SW480 (cell line): ENCODE measurements around the gene TRIO.

Source experiments
- DNase-seq: peaks from one replicate; pipeline ENCODE4 v3.0.0-alpha.2; 2016; ENCODE audit warnings: low spot score

Gene TRIO

DNA sequence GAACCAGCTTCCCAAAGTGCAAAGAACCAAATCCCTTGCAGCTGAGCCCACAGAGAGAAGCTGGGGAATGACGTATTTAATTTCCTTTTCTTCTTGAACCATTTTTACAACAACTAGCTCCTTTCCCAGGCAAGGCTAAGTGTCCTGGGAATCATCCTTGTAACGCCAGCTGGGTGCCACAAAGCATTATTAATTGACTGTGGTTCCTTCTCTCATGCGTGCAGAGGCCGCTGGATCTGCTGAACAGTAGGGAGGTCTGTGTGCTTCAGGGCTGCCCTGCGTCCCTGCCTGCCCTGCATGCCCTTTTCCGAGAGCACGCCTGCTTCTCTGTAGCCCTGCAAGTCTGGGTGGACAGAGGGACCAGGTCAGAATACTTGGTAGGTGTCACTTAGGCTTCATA is 314.3 kb downstream of the TRIO start:
- no peak for DNase-seq

DNA sequence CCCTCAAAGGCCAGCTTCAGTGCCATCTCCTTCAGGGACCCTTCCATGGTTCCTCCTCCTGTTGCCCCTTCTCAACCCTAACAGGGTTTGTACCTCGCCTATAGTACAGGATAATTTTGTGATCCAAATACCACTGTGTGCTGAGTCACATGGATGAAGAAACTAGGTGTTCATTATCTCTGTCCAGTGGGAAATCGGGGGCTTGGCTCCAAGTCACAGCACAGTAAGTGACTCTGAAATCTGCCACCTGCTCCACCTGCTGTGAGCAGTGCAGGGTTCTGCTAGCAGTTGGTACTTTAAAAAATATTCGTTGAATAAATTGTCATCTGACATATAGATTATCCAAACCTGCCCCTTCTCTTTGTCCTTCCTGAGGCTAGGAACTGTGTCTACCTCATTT is 315.3 kb downstream of the TRIO start:
- no peak for DNase-seq

DNA sequence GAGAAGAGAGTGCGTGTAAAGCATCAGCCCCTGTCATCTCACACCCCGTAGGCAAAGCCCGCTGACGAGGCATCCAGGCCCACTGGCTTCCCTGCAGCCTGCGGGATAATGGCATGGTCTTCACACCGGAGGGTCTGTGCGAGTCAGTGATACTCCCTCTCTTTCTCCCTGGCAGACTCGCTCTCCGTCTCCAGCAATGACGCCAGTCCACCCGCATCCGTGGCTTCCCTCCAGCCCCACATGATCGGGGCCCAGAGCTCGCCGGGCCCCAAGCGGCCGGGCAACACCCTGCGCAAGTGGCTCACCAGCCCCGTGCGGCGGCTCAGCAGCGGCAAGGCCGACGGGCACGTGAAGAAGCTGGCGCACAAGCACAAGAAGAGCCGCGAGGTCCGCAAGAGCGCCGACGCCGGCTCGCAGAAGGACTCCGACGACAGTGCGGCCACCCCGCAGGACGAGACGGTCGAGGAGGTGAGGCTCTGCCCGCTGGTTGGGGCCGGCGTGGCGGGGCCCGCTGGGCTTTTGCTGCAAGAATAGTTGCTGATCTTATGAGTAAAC is 317.8 kb downstream of the TRIO start:
- DNase-seq = no peak

DNA sequence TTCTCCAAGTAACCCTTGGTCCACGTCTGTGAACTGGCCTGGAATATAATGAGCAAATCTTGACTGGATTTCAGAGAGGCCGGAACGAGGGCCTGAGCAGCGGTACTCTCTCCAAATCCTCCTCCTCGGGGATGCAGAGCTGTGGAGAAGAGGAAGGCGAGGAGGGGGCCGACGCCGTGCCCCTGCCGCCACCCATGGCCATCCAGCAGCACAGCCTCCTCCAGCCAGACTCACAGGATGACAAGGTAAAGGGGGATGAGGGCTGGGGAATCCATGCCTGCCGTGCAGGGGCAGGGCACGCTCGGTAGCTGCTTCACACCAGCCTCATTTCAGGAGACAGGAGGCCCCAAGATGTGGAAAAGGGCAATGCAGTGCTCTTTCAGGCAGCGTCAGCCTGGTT is 319.5 kb downstream of the TRIO start:
- no peak for DNase-seq

DNA sequence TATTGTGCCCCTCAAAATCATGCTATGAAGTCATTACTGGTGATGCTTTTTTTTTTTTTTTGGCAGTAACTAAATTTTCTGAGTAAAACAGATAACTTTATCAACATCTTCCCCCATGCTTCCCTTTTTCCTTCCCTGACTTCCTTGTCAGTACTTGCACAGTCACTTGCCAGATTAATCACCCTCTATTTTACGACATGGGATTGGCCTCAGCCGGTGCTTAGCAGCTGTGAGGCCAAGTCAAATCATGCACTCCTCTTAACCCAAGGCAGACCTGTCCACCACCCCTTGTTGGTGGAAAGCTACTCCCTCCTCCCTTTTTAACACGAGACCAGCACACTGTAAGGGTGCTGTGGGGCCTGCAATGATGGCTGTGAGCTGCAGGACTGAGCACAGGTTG is 320.5 kb downstream of the TRIO start:
- peak; percentile 9 for DNase-seq

DNA sequence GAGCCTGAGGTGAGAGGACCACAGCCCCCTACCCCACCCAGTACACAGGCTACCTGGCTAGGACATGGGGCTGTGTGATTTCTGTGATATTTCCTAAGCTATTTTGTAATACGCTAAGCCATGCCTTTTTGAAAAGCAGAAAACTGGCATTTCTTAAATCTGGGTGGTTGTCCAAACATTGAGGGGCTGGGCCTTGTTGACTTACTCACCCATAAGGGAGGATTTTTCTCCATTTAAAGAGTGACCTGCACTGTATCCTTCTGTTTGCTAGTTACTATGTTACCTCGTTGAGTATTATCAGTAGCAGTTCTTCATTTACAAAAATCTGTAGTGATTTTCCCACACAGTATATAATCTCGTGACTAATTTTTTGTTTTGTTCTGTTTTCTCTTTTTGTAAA is 321.0 kb downstream of the TRIO start:
- no peak for DNase-seq

DNA sequence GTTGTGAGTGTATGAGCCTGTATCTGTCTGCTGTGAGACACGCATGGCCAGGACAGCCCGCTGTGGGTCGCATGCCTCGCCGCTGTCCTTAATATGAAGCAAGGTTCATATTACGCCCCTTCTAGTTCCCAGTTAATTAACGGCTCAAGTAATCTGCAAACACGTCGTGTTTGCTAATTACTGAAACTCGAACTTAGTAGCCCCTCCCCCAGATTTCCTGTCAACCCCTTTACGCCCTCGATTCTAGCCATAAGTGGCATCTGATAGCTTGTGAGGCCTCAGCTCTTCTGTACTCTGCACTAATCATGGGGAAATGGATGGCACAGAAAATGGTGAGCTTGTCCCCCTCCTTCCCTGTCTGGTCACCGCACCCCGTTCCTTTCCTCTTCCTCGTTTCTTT is 321.5 kb downstream of the TRIO start:
- no peak for DNase-seq

DNA sequence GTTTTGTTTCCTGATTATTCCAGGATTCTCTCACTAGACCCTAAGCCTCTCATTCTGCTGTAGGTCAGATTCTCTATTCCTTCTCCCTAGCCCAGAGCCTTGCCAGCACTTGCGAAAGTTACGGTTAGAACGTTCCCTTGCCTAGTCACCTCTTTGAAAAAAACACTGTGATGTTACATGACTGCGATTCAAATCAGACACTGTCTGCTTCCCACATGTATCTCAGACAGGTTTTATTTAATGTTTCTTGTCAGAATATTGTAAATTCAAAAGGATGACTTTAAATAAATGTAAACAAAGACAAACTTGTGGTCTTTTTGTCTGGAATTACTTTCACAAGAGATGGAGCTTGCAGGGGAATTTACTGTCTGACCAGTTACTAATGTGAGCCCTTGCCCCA is 322.0 kb downstream of the TRIO start:
- no peak for DNase-seq

DNA sequence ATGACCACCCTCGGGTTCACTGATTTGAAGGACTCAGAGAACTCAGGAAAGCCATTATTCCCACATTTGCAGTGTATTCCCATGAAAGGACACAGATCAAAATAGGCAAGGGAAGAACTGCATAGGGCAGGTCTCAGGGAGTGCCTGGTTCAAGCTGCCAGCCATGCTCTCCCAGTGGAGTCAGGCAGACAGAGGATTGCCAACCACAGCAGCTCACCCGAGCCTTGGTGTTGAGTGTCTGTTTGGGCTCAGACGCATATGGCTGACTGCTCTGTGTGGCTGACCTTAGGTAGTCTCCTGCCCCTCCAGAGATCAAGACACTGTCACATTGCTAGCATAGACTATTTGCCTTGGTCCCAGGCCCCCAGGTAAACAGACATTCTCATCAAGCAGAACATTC is 322.6 kb downstream of the TRIO start:
- no peak for DNase-seq

DNA sequence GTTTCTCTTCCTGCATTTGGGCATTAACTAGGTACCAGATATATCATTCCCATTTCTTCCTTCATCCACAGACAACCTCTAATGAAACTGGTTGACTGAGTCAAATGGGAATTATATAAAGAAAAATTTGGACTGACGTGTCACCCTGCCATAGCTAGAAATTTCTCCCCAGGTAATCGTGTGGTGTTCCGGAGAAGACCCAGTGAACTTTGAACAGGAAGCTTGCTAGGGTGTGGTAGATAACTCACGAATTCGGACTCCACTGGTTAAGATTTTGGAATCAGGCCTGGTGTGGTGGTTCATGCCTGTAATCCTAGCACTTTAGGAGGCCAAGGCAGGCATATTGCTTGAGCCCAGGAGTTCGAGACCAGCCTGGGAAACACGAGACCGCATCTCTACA is 324.1 kb downstream of the TRIO start:
- peak; percentile 13 for DNase-seq

DNA sequence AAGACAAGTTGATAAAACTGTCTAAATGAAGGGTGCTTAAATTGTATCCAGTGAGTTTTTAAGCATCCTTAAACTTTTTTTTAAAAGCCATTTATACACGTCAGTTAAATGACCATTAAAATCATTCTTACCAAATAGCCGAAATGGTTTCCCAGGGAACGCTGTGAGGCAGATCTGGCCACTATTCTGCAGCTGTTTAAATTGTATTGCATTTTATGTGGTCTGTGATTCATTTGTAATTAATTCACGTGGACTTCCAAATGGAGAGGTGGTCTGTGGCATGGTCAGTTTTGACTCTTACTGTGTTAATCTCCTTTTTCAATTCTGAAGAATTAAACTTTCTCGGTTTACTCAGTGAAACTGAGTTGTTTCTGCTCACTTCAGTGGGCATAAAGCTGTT is 324.7 kb downstream of the TRIO start:
- no peak for DNase-seq

DNA sequence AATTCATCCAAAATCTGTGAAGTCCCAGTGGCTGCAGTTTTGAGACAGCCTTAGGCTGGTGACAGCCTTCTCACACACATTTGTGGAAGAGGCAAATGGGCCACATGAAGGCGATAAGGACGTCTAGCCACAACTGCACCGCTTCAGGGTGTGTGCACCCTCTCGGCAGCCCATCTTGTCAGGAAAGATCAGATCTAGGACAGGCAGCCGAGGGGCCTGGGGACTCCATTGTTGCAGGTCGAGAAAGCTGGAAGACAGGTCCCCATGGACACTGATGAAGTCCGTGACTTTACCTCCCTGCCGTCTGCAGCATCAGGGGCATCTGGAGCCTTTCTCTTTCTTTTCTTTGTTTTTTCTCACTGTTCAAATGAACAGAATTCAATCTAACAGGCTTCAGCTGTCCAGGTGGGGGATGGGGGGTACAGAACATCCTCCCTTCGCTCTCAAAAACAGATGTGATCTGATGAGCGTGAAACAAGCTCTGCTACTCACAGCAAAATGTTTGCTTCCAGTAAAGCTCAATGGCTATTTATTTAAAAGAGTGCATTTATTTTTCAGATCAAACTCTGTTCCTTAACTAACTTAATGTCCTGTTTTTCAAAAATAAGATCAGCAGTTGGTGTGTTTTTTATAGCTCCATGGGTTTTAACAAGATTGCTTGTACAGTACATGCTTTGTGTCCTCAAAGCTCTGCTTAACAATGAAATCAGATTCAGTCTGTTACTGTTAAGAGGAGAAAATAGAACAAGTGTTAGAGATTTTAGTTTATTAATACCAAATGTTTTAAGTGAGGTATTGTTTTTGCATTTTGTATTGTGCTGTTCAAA is 326.6 kb downstream of the TRIO start:
- no peak for DNase-seq

DNA sequence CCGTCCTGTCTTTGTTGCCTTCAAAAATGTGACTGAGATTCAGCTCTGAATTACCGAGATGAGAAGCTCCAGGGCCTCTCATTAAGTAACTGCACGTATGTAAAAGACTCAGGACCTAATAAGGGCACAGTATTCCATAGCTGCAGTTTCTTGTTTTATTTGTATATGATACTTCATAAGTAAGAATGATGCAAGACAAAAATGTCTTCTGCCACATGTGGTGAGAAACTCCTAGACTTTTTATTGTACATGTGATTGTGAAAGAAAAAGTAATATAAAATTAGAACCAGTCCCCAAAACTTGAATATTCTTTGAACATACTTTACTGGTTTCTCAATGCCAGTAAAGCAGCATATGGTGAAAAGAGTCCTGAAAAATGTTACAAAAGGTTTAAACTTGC is 328.4 kb downstream of the TRIO start:
- no peak for DNase-seq

DNA sequence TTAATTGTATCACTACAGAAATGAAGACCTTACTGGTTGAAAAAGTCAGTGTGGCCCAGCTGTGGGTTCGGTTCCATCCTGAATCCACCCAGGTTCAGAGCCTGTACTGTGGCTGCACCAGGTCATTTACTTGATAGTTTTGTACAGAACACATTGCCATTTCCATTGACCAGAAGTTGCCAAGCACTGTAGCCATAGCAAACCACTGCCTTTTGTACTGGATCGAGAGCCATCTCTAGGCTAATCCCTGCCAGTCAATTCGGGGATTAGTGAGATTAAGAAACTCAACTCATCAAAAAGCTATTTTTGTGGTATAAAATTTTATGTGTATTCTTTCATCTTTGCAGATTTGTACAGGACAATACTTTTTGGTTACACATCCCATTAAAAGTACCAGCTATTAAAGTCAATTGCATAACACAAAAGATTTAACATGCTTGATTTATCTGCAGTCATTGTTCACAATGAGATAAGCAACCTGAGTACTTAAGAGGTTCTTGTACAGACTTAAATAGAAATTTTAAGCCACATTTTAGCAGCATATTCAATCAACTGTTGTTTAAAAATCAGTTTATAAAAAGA is 329.9 kb downstream of the TRIO start:
- no peak for DNase-seq

DNA sequence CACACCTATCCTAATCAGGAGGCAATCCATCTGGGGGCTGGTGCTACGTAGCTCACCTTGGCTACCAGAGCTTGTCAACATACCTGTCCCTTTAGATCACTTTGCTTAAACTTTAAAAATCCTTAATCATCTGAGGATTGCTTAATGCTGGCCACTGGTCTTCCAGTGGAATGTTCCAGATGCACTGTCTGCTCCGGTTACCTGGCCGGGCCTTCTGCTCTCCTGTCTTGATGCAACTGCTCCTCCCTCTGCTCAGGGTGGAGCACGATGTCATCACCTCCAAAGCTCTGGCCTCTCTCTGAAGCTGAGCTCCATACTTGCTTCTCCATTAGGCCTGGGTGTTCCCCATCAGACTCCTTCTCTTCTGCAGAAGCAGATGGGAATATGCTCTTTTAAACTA is 331.9 kb downstream of the TRIO start:
- DNase-seq = no peak

DNA sequence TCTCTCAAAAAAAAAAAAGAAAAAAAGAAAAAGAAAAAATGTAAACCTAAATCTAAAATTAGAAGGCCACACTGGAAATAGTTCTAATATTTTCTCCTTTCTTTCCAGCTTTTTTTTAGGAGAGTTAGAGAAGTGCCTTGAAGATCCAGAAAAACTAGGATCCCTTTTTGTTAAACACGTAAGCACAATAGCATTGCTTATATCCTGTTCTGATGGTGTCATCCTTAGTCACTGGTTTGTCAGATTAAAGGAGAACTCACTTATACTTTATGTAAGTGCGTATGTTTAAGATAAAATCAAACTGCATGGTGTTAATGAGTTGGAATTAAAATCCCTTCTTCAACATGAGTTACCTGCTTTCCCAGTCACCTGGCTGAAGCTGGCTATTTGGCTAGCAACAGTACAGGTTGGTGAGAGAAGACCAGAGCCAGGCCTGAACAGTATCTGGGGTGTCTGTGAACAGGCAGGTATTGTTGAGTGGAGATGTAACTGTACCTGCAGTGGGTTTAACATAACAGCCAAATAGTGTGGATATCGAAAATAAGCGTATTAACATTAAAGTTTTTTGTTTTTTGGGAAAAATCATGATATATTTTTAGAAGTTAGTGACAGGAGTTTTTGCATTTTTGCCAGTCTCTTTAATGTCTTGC is 333.8 kb downstream of the TRIO start:
- no peak for DNase-seq

DNA sequence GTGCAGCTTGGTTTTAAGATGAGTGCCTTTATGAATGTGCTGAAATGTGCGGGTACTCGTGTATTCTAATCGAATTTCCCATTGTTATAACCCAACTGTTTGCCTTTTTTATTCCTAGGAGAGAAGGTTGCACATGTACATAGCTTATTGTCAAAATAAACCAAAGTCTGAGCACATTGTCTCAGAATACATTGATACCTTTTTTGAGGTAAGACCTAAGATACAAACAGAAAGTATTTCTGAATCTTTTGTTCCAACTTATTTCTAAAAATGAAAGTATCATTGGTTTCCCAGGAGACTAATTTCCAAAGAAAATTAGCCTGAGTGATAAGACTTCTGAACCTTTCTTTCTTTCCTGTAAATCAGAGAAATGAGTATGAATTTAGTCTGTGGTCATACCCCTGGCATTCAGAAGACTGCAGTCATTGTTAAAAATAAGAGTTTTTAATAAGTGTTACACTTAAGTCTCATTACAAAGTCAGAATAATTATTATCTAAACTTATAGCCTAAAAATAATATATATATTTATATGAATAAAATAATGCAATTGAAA is 336.1 kb downstream of the TRIO start:
- no peak for DNase-seq

DNA sequence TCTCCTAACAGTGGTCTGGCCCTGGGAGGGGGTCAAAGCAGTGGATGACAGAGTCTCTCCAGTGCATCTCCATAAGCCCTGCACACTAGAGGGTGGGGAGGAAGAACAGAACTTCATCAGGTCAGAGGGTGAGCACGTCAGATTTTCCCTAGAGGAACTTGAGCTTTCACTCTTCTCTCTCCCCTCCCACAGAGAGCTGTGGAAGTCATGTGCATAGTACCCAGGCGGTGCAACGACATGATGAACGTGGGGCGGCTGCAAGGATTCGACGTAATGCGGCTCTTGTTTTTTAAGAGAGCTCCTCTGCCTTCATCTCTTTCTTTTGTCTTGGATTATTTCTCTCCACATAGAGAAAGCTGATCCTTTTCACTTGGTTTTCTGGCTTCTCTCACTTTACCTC is 338.2 kb downstream of the TRIO start:
- DNase-seq = no peak

DNA sequence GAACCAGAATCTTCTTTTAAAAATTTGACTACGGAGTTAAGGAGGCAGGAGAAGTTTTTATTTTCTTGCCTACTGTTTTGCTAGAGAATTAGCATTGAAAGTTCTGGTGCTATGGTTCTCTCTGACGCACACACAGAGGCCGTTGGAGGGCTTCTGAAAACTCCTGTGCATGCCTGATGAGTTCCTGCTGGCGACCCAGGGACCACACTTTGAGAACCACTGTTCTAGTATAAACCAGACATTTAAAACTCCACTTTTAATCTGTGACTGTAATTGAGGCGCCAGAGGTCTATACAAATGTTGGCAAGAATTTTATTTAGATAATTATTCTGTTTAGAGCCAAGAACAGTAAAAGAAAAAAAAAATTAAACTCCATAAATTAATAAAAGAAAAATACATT is 338.9 kb downstream of the TRIO start:
- no peak for DNase-seq

DNA sequence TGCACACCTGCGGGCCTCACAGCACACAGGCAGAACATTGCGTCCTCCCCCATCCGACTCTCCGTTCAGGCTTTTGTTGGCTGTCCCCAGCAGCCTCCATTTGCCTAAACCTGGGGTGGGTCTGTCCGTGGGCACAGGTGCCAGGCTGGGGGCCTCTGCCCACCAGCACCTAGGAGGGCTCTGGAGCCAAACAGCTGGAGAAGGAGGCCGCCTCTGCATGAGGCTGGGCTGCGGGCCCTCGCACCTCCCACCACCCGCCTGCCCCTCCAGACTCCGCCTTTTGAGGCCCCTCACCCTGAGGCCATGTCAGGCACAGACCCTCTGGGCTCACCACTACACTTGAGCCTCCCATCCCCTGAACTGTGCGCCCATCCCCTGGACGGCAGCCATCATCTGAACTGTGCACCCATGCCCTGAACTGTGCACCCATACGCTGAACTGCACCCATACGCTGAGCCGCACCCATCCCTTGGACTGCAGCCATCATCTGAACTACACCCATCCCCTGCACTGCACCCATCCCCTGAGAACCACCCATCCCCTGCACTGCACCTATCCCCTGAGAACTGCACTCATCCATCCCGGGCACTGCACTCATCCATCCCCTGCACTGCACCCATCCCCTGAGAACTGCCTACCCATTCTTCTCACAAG is 340.5 kb downstream of the TRIO start:
- no peak for DNase-seq

DNA sequence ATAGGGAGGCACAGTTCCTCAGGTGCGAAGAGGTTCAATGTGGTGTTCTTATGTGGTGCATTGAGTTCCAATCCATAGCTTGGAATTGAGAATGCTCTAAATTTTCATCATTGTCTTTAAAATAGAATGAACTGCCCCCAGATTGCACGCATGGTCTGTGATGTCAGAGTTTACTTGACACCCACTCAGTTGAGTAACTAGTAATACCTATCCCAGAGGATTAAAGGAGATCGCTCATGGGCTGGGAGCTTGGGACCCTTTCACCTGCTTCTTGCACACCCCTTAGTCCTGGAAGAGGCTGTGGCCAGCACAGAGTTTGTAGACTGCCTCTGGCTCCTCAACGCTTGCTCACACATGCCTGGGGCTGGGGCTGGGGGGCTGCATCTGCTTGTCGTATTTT is 343.3 kb downstream of the TRIO start:
- no peak for DNase-seq
